Measurements from ENCODE around the gene SLC17A9.
"Not testable (repeated sequence)": the region's sequence is repeated elsewhere in the genome, so short reads cannot be mapped to it uniquely, and the experiment has no call there.

The SLC17A9 gene

GRCh38 chr20:62920039-62920645, 32.4 kb upstream of the SLC17A9 start:
- Histone ChIP-seq H3K27ac (ENCODE audit: low read depth in 2 of 2, low read length in 2 of 2) (no peak overlapping the region), H3K36me3 (ENCODE audit: control insufficient read depth in 2 of 2, insufficient read depth in 2 of 2, low read length in 2 of 2) (no peaks in the 10 kb centered on the region), H3K9me3 (ENCODE audit: control insufficient read depth in 2 of 2, low read length in 2 of 2) (no peaks in the 10 kb centered on the region), H3K4me3 (ENCODE audit: low read length in 2 of 2) (no peak overlapping the region), H3K4me1 (ENCODE audit: control insufficient read depth in 2 of 2, insufficient read depth in 2 of 2, low read length in 2 of 2) (peaks cover 61 to 64% of the 10 kb centered on the region in 2 donors), H3K9ac (ENCODE audit: low read depth in 1 of 2, low read length in 2 of 2) (no peak overlapping the region), H3K27me3 (ENCODE audit: control insufficient read depth in 2 of 2, insufficient read depth in 2 of 2, low read length in 2 of 2) (no peaks in the 10 kb centered on the region)

GRCh38 chr20:62921119-62921687, 31.3 kb upstream of the SLC17A9 start:
- Histone ChIP-seq H3K4me3 (ENCODE audit: low read length in 2 of 2) (no peak overlapping the region), H3K9me3 (ENCODE audit: control insufficient read depth in 2 of 2, low read length in 2 of 2) (no peaks in the 10 kb centered on the region), H3K4me1 (ENCODE audit: control insufficient read depth in 2 of 2, insufficient read depth in 2 of 2, low read length in 2 of 2) (peaks cover 60 to 63% of the 10 kb centered on the region in 2 donors), H3K9ac (ENCODE audit: low read depth in 1 of 2, low read length in 2 of 2) (no peak overlapping the region), H3K27ac (ENCODE audit: low read depth in 2 of 2, low read length in 2 of 2) (no peak overlapping the region), H3K36me3 (ENCODE audit: control insufficient read depth in 2 of 2, insufficient read depth in 2 of 2, low read length in 2 of 2) (no peaks in the 10 kb centered on the region), H3K27me3 (ENCODE audit: control insufficient read depth in 2 of 2, insufficient read depth in 2 of 2, low read length in 2 of 2) (no peaks in the 10 kb centered on the region)

DNA sequence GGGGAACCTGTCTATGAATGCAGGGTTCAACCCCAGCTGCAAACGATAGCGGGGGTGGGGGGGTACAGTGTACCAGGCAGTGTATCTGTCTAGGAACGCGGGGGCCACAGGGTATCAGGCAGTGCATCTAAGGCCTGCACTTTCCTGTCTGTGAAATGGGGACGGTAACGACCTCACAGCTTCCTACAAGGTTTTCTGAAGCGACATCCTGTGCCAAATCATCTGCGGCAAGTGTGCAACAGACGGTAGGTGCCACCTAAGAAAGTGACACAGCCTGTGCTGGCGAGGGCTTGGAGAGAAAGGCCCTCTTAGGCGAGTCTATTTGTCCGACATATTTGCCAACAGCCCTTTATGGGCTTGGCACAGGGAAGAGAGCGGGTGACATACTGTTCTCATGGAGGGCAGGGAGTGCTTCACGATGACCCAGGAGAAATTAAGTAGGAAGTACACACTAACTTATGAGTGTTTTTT, 30.0 kb upstream of the SLC17A9 start:
- Histone ChIP-seq H3K4me1 (ENCODE audit: control insufficient read depth in 2 of 2, insufficient read depth in 2 of 2, low read length in 2 of 2) (peaks cover 61 to 63% of the 10 kb centered on the region in 2 donors), H3K9me3 (ENCODE audit: control insufficient read depth in 2 of 2, low read length in 2 of 2) (no peaks in the 10 kb centered on the region), H3K27ac (ENCODE audit: low read depth in 2 of 2, low read length in 2 of 2) (peak overlapping the region; percentile 12 to 93), H3K9ac (ENCODE audit: low read depth in 1 of 2, low read length in 2 of 2) (peak overlapping the region in 1 of 2 donors; percentile 16), H3K4me3 (ENCODE audit: low read length in 2 of 2) (peak overlapping the region in 1 of 2 donors; percentile 8), H3K27me3 (ENCODE audit: control insufficient read depth in 2 of 2, insufficient read depth in 2 of 2, low read length in 2 of 2) (no peaks in the 10 kb centered on the region), H3K36me3 (ENCODE audit: control insufficient read depth in 2 of 2, insufficient read depth in 2 of 2, low read length in 2 of 2) (no peaks in the 10 kb centered on the region)

DNA sequence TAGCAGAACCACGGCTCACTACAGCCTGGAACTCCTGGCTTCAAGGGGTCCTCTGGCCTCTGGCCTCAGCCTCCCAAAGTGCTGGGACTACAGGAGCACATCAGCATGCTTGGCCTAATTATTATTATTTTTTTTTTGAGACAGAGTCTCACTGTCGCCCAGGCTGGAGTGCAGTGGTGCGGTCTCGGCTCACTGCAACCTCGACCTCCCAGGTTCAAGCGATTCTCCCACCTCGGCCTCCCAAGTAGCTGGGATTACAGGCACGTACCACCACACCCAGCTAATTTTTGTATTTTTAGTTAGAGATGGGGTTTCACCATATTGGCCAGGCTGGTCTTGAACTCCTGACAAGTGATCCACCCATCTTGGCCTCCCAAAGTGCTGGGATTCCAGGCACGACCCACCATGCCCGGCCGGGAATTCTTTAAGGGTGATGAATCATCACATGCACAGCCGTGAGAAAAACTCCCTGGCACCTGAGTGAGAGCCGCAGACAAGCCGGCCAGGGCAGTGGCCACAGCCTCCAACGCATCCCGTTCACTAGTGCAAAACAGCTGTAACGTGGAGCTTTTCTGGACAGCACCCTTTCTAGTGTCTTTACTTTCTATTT, 29.3 kb upstream of the SLC17A9 start:
- H3K9me3 ChIP-seq (ENCODE audit: control insufficient read depth in 2 of 2, low read length in 2 of 2); H3K27me3 ChIP-seq (ENCODE audit: control insufficient read depth in 2 of 2, insufficient read depth in 2 of 2, low read length in 2 of 2); H3K36me3 ChIP-seq (ENCODE audit: control insufficient read depth in 2 of 2, insufficient read depth in 2 of 2, low read length in 2 of 2): not testable (repeated sequence)
- Histone ChIP-seq H3K4me3 (ENCODE audit: low read length in 2 of 2) (peak overlapping the region in 1 of 2 donors; percentile 95), H3K4me1 (ENCODE audit: control insufficient read depth in 2 of 2, insufficient read depth in 2 of 2, low read length in 2 of 2) (peaks cover 60 to 63% of the 10 kb centered on the region in 2 donors), H3K9ac (ENCODE audit: low read depth in 1 of 2, low read length in 2 of 2) (peak overlapping the region in 1 of 2 donors; percentile 91), H3K27ac (ENCODE audit: low read depth in 2 of 2, low read length in 2 of 2) (peak overlapping the region; percentile 13 to 93)

- H3K27ac ChIP-seq (ENCODE audit: low read depth in 2 of 2, low read length in 2 of 2) = peak overlapping the region; percentile 93 to 97
- no peaks in the 10 kb centered on the region for H3K9me3 ChIP-seq (ENCODE audit: control insufficient read depth in 2 of 2, low read length in 2 of 2)
- H3K4me3 ChIP-seq (ENCODE audit: low read length in 2 of 2) = peak overlapping the region; percentile 83 to 95
- peak overlapping the region; percentile 91 to 96 for H3K9ac ChIP-seq (ENCODE audit: low read depth in 1 of 2, low read length in 2 of 2)
- H3K4me1 ChIP-seq (ENCODE audit: control insufficient read depth in 2 of 2, insufficient read depth in 2 of 2, low read length in 2 of 2) = peaks cover 61 to 65% of the 10 kb centered on the region in 2 donors
- H3K27me3 ChIP-seq (ENCODE audit: control insufficient read depth in 2 of 2, insufficient read depth in 2 of 2, low read length in 2 of 2) = no peaks in the 10 kb centered on the region
- H3K36me3 ChIP-seq (ENCODE audit: control insufficient read depth in 2 of 2, insufficient read depth in 2 of 2, low read length in 2 of 2) = no peaks in the 10 kb centered on the region
Observed at GRCh38 chr20:62923669-62924441, 28.7 kb upstream of the SLC17A9 start.

DNA sequence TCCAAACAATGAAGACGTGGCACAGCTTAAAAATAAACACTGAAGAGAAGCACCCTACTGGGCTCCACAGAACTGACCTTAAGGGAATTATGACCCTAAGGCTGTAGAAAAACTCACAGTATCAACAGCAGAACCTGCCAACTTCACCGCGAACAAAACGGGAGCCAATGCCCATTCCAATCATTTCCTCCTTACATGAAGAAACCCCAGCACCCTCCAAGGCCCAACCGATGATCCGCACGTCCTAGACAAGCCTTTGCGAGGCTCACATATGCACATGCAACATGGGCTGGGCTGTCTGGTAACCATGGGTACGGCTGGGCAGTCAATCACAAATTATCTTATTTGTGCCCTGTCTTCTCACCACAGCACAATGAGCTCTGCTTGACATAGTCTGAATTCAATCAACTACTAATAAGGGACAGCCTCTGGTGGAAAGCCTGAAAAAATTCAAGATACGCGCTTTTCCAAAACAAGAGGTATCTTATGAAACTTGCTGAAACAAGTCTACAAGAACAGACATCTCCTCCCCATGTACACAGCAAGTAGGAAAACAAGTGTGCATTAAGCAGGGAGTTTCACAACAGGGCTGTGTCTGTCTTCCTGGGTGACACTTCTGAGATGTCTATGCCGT, 27.9 kb upstream of the SLC17A9 start:
- Histone ChIP-seq H3K36me3 (ENCODE audit: control insufficient read depth in 2 of 2, insufficient read depth in 2 of 2, low read length in 2 of 2) (no peaks in the 10 kb centered on the region), H3K27ac (ENCODE audit: low read depth in 2 of 2, low read length in 2 of 2) (peak overlapping the region; percentile 93 to 97)

GRCh38 chr20:62925076-62925419, 27.5 kb upstream of the SLC17A9 start:
- peak overlapping the region; percentile 83 to 95 for H3K4me3 ChIP-seq (ENCODE audit: low read length in 2 of 2)
- no peaks in the 10 kb centered on the region for H3K36me3 ChIP-seq (ENCODE audit: control insufficient read depth in 2 of 2, insufficient read depth in 2 of 2, low read length in 2 of 2)
- peak overlapping the region; percentile 93 to 97 for H3K27ac ChIP-seq (ENCODE audit: low read depth in 2 of 2, low read length in 2 of 2)
- peaks cover 60 to 62% of the 10 kb centered on the region in 2 donors for H3K4me1 ChIP-seq (ENCODE audit: control insufficient read depth in 2 of 2, insufficient read depth in 2 of 2, low read length in 2 of 2)
- no peaks in the 10 kb centered on the region for H3K9me3 ChIP-seq (ENCODE audit: control insufficient read depth in 2 of 2, low read length in 2 of 2)
- no peaks in the 10 kb centered on the region for H3K27me3 ChIP-seq (ENCODE audit: control insufficient read depth in 2 of 2, insufficient read depth in 2 of 2, low read length in 2 of 2)
- H3K9ac ChIP-seq (ENCODE audit: low read depth in 1 of 2, low read length in 2 of 2) = peak overlapping the region; percentile 91 to 96

More for the DNA sequence above, 27.9 kb upstream of the SLC17A9 start:
- peaks cover 61 to 64% of the 10 kb centered on the region in 2 donors for H3K4me1 ChIP-seq (ENCODE audit: control insufficient read depth in 2 of 2, insufficient read depth in 2 of 2, low read length in 2 of 2)
- H3K4me3 ChIP-seq (ENCODE audit: low read length in 2 of 2) = peak overlapping the region; percentile 83 to 95
- H3K9ac ChIP-seq (ENCODE audit: low read depth in 1 of 2, low read length in 2 of 2) = peak overlapping the region; percentile 91 to 96
- H3K9me3 ChIP-seq (ENCODE audit: control insufficient read depth in 2 of 2, low read length in 2 of 2) = no peaks in the 10 kb centered on the region
- H3K27me3 ChIP-seq (ENCODE audit: control insufficient read depth in 2 of 2, insufficient read depth in 2 of 2, low read length in 2 of 2) = no peaks in the 10 kb centered on the region

DNA sequence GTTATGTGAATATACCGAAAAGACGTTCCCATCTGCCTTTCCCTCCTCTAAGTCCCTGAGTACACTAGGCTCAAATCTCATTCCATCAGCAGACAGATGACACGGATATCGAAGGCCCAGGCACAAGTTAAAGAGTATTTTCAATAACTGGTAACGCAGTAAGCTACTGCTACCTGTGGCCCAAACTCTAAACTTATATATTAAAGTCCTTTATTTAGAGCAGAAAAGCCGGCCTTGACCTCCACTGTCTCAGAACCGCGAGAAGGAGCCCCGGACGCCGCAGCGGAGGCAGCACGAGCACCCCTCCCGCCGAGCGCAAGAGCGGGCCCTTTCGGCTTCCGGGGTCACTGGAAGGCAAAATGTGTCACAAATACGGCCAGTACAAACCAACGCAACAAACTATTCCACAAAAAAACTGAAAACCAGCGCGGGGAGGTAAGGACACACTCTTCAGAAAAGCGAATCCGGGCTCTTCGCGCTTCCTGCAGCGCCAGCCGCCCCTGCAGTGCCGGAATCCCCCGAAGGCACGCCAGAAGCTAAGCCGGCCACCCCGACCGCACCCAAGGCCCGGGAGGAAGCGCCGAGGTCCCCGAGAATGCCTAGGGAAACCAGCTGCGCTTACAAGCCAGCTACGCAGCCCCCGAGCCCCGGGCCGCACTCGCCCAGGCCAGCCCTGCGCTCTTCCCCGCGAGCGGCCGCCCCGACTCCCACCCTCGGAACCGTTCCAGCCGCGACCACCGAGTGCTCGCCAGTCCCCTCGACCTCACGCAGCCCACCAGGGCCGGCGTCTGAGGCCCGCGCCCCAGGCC, 26.9 kb upstream of the SLC17A9 start:
- Histone ChIP-seq H3K4me3 (ENCODE audit: low read length in 2 of 2) (peak overlapping the region; percentile 83 to 95), H3K36me3 (ENCODE audit: control insufficient read depth in 2 of 2, insufficient read depth in 2 of 2, low read length in 2 of 2) (no peaks in the 10 kb centered on the region), H3K27ac (ENCODE audit: low read depth in 2 of 2, low read length in 2 of 2) (peak overlapping the region; percentile 93 to 97), H3K9ac (ENCODE audit: low read depth in 1 of 2, low read length in 2 of 2) (peak overlapping the region; percentile 91 to 96), H3K27me3 (ENCODE audit: control insufficient read depth in 2 of 2, insufficient read depth in 2 of 2, low read length in 2 of 2) (no peaks in the 10 kb centered on the region), H3K4me1 (ENCODE audit: control insufficient read depth in 2 of 2, insufficient read depth in 2 of 2, low read length in 2 of 2) (peaks cover 55 to 58% of the 10 kb centered on the region in 2 donors), H3K9me3 (ENCODE audit: control insufficient read depth in 2 of 2, low read length in 2 of 2) (no peaks in the 10 kb centered on the region)
